Endothelial cell of umbilical vein (primary cell): Measurements from ENCODE around the gene SINHCAF. TPM values are rescaled to one million over a fixed set of nuclear protein-coding genes. Genes with fewer than 3 reads are reported as not detected.

Experiments used
- BruUV-seq: library from RNA; stranded (reverse); fragments of 400-500 nt; replicated peaks from 2 replicates; lab custom pipeline; 2021; lab: Mats Ljungman, UMichigan
- CTCF ChIA-PET: fragments of 300-600, 350-600 bp; sonication (Branson Sonifier 250); formaldehyde crosslinking; loops from one replicate; lab custom pipeline; 2021; ENCODE audit warnings: antibody characterized with exemption, inconsistent platforms; lab: Charles Lee
- POLR2A ChIA-PET: fragments of 300-600, 350-600 bp; sonication (Branson Sonifier 250); formaldehyde crosslinking; loops from one replicate; lab custom pipeline; 2021; ENCODE audit warnings: antibody characterized with exemption, inconsistent platforms; lab: Charles Lee
- DNase-seq: peaks from one replicate; pipeline ENCODE4 v3.0.0-alpha.2; 2011; ENCODE audit warnings: low read depth, low spot score
- FAIRE-seq: peaks from 2 replicates; lab custom pipeline; 2011; peaks lifted over from hg19 to GRCh38; lab: Jason Lieb, UNC
- H2AFZ ChIP-seq: 2 replicates; pipeline ENCODE4 v1.6.0; 2012; ENCODE audit warnings: low read depth, low read length, control low read depth, inconsistent platforms
- H3K27ac ChIP-seq: 2 replicates; pipeline ENCODE4 v1.5.1; 2011; ENCODE audit warnings: low read depth, mild to moderate bottlenecking, control low read depth, low read length, moderate library complexity; ENCODE audit not compliant: insufficient read depth
- H3K27me3 ChIP-seq, 2 experiments: 2 replicates each; pipeline versions ENCODE4 v1.6.0 to v1.6.1; 2011; ENCODE audit warnings: low read length in 2 of 2, mixed read lengths in 1 of 2; ENCODE audit not compliant: control insufficient read depth in 2 of 2, insufficient read depth in 2 of 2
- H3K36me3 ChIP-seq, 2 experiments: 2 replicates in 1 of 2; 3 replicates in 1 of 2; pipeline ENCODE4 v1.5.1; 2011; ENCODE audit warnings: low read length in 2 of 2, mild to moderate bottlenecking in 1 of 2, moderate library complexity in 1 of 2; ENCODE audit not compliant: control insufficient read depth in 2 of 2, insufficient read depth in 2 of 2; ENCODE audit errors: extremely low read depth in 1 of 2
- H3K4me1 ChIP-seq: 3 replicates; pipeline ENCODE4 v1.5.1; 2011; ENCODE audit warnings: mild to moderate bottlenecking, low read length; ENCODE audit not compliant: control insufficient read depth, insufficient read depth; ENCODE audit errors: extremely low read depth
- H3K4me2 ChIP-seq: 2 replicates; pipeline ENCODE4 v1.6.1; 2011; ENCODE audit warnings: low read length, control low read depth, mixed read lengths; ENCODE audit not compliant: insufficient read depth
- H3K4me3 ChIP-seq, 3 experiments: fragments of 200-600 bp in 1 of 3; sonication (generic), shearing (Covaris generic) in 1 of 3; replicated peaks in 1 of 3; 2 replicates each; pipeline ENCODE4 v1.5.1; 2011 to 2016; ENCODE audit warnings: control low read depth in 3 of 3, low read length in 3 of 3, mild to moderate bottlenecking in 2 of 3, inconsistent platforms in 1 of 3, low read depth in 1 of 3, moderate library complexity in 1 of 3; ENCODE audit not compliant: insufficient read depth in 1 of 3
- H3K79me2 ChIP-seq: 2 replicates; pipeline ENCODE4 v1.6.0; 2012; ENCODE audit warnings: low read length, inconsistent platforms; ENCODE audit not compliant: control insufficient read depth, insufficient read depth
- H3K9ac ChIP-seq: replicated peaks from 2 replicates; pipeline ENCODE3; 2011; ENCODE audit warnings: low read length, control low read depth; ENCODE audit not compliant: insufficient read depth; ENCODE audit errors: extremely low read depth
- H3K9me1 ChIP-seq: replicated peaks from 3 replicates; pipeline ENCODE4 v1.6.0; 2011; ENCODE audit warnings: mild to moderate bottlenecking, low read length; ENCODE audit not compliant: control insufficient read depth, insufficient read depth; ENCODE audit errors: extremely low read depth
- H3K9me3 ChIP-seq: replicated peaks from 2 replicates; pipeline ENCODE4 v1.5.1; 2012; ENCODE audit warnings: low read length, inconsistent platforms; ENCODE audit not compliant: control insufficient read depth, insufficient read depth
- H4K20me1 ChIP-seq: replicated peaks from 2 replicates; pipeline ENCODE3; 2011; ENCODE audit warnings: mild to moderate bottlenecking, low read length; ENCODE audit not compliant: control insufficient read depth, insufficient read depth; ENCODE audit errors: extremely low read depth
- EZH2 ChIP-seq: IDR thresholded peaks from 2 replicates; pipeline ENCODE4 v1.6.1; 2012; ENCODE audit warnings: borderline replicate concordance, low read depth, mild to moderate bottlenecking, moderate library complexity, low read length, inconsistent platforms; ENCODE audit not compliant: severe bottlenecking
- FOS ChIP-seq: IDR thresholded peaks from 2 replicates; pipeline ENCODE4 v1.6.1; 2011; ENCODE audit warnings: mild to moderate bottlenecking, low read length, moderate library complexity, borderline replicate concordance; ENCODE audit not compliant: insufficient read depth
- POLR2AphosphoS5 ChIP-seq: IDR thresholded peaks from 2 replicates; pipeline ENCODE4 v1.6.1; 2012; ENCODE audit warnings: low read depth, mild to moderate bottlenecking, control low read depth, low read length, moderate library complexity; ENCODE audit not compliant: insufficient read depth
- dilution Hi-C: fragments of 300-500 bp; cut with MboI; formaldehyde crosslinking; loops from one replicate; pipeline ENCODE4 v1.15.0; 2019; ENCODE audit warnings: low sequenced_read_pairs; ENCODE audit not compliant: extremely low pct_ligation_motif_present
- intact Hi-C: fragments of 100-400 bp; cut with micrococcal nuclease; formaldehyde crosslinking; loops from one replicate; pipeline ENCODE4 v1.10.0; 2022
- polyA plus RNA-seq, 4 experiments: library from polyadenylated mRNA; depleted of rRNA in 3 of 4; stranded (reverse) in 3 of 4; unstranded in 1 of 4; fragments of >200 nt; gene quantifications; 2 replicates each; pipeline versions ENCODE4 v1.2.1 to v1.2.3, GENCODE V29; 2011 to 2012; ENCODE audit warnings: missing spikeins in 1 of 4
- total RNA-seq: library from RNA; stranded (reverse); gene quantifications from 2 replicates; pipeline ENCODE4 v1.2.3, GENCODE V29; 2021

Gene SINHCAF
- total and polyA plus RNA-seq, 2 donors (not counting 3 experiments of a cell fraction or from before 2014, with no cell fraction given), result 19.3 to 83.4 TPM

DNA sequence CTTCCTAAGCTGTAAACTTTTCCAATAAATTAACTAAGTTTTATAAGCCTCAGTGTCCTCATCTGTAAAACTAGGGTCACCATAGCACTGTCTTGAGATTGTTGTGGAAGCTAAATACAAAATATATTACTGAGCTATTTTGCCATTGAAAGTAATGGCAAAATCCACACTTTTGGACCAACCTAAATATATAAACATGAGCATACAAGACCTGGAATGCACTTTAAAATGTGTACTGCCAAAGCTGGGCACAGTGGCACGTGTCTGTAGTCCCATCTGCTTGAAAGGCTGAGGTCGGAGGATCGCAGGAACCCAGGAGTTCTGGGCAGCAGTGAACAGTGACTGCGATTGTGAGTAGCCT, 29.8 kb upstream of the SINHCAF start:
- intact Hi-C loops (no loop called here), dilution Hi-C loops (no loop called here)
- no peaks in the 10 kb centered on the region for H4K20me1 ChIP-seq
- no peaks in the 10 kb centered on the region for H3K9me3 ChIP-seq
- DNase-seq (no peak), FAIRE-seq (no peak)
- H3K4me3 ChIP-seq, result no peak overlapping the region
- H3K4me2 ChIP-seq, result no peak overlapping the region
- peaks cover 0 to 2% of the 10 kb centered on the region in 2 experiments for H3K27me3 ChIP-seq
- no peaks in the 10 kb centered on the region for H3K9me1 ChIP-seq
- H3K79me2 ChIP-seq, result no peaks in the 10 kb centered on the region
- H3K4me1 ChIP-seq, result no peaks in the 10 kb centered on the region
- no peaks in the 10 kb centered on the region for H3K36me3 ChIP-seq
- no peak overlapping the region for H3K9ac ChIP-seq
- CTCF ChIA-PET, result no interaction called here
- no peak overlapping the region for H3K27ac ChIP-seq
- TF ChIP-seq EZH2 (no peak), FOS (no peak), POLR2AphosphoS5 (no peak)
- H2AFZ ChIP-seq, result no peak overlapping the region
- POLR2A ChIA-PET, result no interaction called here
- BruUV-seq, result no TSS peak

DNA sequence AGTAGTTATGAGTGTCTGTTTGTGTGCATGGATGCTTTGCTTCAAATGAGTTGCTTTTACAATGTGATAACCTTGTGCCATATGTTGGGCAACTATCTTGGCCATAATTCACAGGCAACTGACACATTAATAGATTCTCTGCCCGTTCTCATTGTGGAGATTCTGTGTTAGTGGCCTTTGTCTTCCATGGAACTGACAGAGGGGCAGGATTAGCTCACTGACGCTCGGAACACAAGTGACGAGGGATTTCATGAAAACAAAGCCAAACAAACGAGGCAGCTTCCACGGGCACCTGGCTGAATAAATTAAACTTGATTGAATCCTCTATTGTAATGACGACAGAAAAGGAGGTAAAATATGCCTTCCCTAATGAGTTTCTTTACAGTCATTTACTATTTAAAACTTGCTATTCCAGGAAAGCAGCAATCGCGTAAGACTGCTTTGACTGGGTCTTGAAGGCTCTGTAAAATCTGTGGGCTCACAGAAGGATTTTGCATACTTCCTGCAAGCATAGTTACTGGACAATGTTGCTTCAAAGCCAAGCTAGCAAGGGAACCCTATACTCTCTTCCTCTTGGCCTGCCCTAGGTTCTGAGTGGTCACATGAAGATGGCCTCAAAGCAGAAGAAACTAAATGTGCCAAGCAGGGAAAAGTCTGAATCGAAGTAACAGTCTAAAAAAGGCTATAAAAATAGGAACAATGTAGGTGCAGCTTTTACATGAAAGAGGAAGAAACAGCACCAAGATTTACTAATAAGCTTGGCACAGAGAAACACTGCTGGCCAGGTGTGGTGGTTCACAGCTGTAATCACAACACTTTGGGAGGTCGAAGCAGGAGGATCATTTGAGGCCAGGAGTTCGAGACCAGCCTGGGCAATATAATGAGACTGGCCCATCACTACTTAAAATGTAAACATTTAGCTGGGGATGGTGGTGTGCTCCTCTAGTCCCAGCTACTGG, 28.1 kb upstream of the SINHCAF start:
- Histone ChIP-seq H3K27me3 (peaks cover 6 to 9% of the 10 kb centered on the region in 2 experiments), H4K20me1 (no peaks in the 10 kb centered on the region), H2AFZ (peak overlapping the region; percentile 13), H3K4me3 (no peak overlapping the region), H3K79me2 (no peaks in the 10 kb centered on the region), H3K27ac (no peak overlapping the region), H3K4me2 (no peak overlapping the region), H3K9me3 (no peaks in the 10 kb centered on the region), H3K36me3 (no peaks in the 10 kb centered on the region), H3K9me1 (no peaks in the 10 kb centered on the region), H3K4me1 (no peaks in the 10 kb centered on the region), H3K9ac (no peak overlapping the region)
- ChIA-PET CTCF (interaction anchor here (1.1 kb wide), 1 partner anchor 49 kb away, joined by 3 read pairs; no protein-coding TSS in a partner anchor), POLR2A (no interaction called here)
- FAIRE-seq (peak; percentile 4), DNase-seq (no peak)
- intact Hi-C loops (no loop called here), dilution Hi-C loops (no loop called here)
- TF ChIP-seq FOS, result no peak
- no TSS peak for BruUV-seq
